Spleen (tissue), 11 donors: Measurements from ENCODE around the gene PGBD5. TPM values are rescaled to one million over a fixed set of nuclear protein-coding genes. Genes with fewer than 3 reads are reported as not detected.
"Not testable (repeated sequence)": the region's sequence is repeated elsewhere in the genome, so short reads cannot be mapped to it uniquely, and the experiment has no call there.

Experiments used
- DNase-seq: peaks from one replicate; pipeline ENCODE4 v3.0.0-alpha.2; 2020
- H3K27ac ChIP-seq, 8 donors: fragments of 200-600 bp; sonication (generic) in 7 of 8; 1 replicate in 4 of 8; 2 replicates in 4 of 8; pipeline versions ENCODE4 v1.5.0 to v1.8.0; 2016 to 2021; ENCODE audit warnings: inconsistent platforms in 4 of 8, mild to moderate bottlenecking in 4 of 8, moderate library complexity in 1 of 8
- H3K27me3 ChIP-seq, 7 donors: fragments of 200-600 bp; sonication (generic) in 6 of 7; replicated peaks in 1 of 7; 1 replicate in 4 of 7; 2 replicates in 3 of 7; pipeline versions ENCODE4 v1.5.0 to v1.8.0; 2016 to 2021; ENCODE audit warnings: inconsistent platforms in 3 of 7, mild to moderate bottlenecking in 1 of 7
- H3K36me3 ChIP-seq, 6 donors: fragments of 200-600 bp; sonication (generic) in 5 of 6; 1 replicate in 4 of 6; 2 replicates in 2 of 6; pipeline versions ENCODE4 v1.5.0 to v1.8.0; 2016 to 2021; ENCODE audit warnings: inconsistent platforms in 2 of 6
- H3K4me1 ChIP-seq, 6 donors: fragments of 200-600 bp; sonication (generic) in 5 of 6; 1 replicate in 3 of 6; 2 replicates in 3 of 6; pipeline versions ENCODE4 v1.5.0 to v1.8.0; 2016 to 2021; ENCODE audit warnings: inconsistent platforms in 3 of 6
- H3K4me3 ChIP-seq, 8 donors: fragments of 200-600 bp; sonication (generic) in 7 of 8; 1 replicate in 4 of 8; 2 replicates in 4 of 8; pipeline versions ENCODE4 v1.5.0 to v1.8.0; 2016 to 2021; ENCODE audit warnings: inconsistent platforms in 4 of 8, mild to moderate bottlenecking in 4 of 8, moderate library complexity in 2 of 8
- H3K9me3 ChIP-seq, 8 donors: fragments of 200-600 bp; sonication (generic) in 7 of 8; 1 replicate in 4 of 8; 2 replicates in 4 of 8; pipeline versions ENCODE4 v1.5.0 to v1.8.0; 2016 to 2021; ENCODE audit warnings: inconsistent platforms in 4 of 8
- CTCF ChIP-seq, 11 experiments: fragments of 200-600 bp in 7 of 11; fragments of 450-650 bp in 4 of 11; sonication (generic) in 4 of 11; IDR thresholded peaks in 8 of 11; conservative IDR thresholded peaks in 3 of 11; 1 replicate in 7 of 11; 2 replicates in 4 of 11; pipeline versions ENCODE4 v1.4.0 to v1.8.0; 2016 to 2021; ENCODE audit warnings: antibody characterized with exemption in 11 of 11, inconsistent platforms in 4 of 11, mild to moderate bottlenecking in 1 of 11
- POLR2A ChIP-seq, 3 donors: fragments of 450-650 bp; IDR thresholded peaks; one replicate each; pipeline ENCODE4 v1.5.1; 2017; ENCODE audit warnings: antibody characterized with exemption in 3 of 3, mild to moderate bottlenecking in 1 of 3
- POLR2AphosphoS5 ChIP-seq, 3 donors: sonication (generic); formaldehyde crosslinking; IDR thresholded peaks; one replicate each; pipeline ENCODE4 v1.5.1; 2017; ENCODE audit warnings: antibody characterized with exemption in 3 of 3
- WGBS, 5 donors: extraction: QIAGEN DNeasy Blood & Tissue Kit in 3 of 5; methylation state at CpG; one replicate each; pipeline versions ENCODE4 v1.1.5 to v1.1.7; 2013 to 2018; 5-methylcytosine and 5-hydroxymethylcytosine counted together
- intact Hi-C: fragments of 100-400 bp; cut with DNase I; formaldehyde crosslinking; loops from one replicate; pipeline ENCODE4 v1.15.0; 2023; ENCODE audit warnings: low total_unique reads
- polyA plus RNA-seq, 3 donors: library from polyadenylated mRNA; stranded (reverse); fragments of 200-250 nt; gene quantifications; one replicate each; pipeline ENCODE4 v1.2.1, GENCODE V29; 2013
- total RNA-seq, 7 donors: library from RNA; depleted of rRNA in 3 of 7; stranded (reverse); fragments of >200 nt in 3 of 7; fragmentation: NEBNext Ultra II Directional in 4 of 7; extraction: Animal tissue kit (Norgen Biotek cat#: 25700) in 4 of 7; gene quantifications; one replicate each; pipeline versions ENCODE4 v1.1.0 to v1.2.1, GENCODE V29; 2016 to 2021
- donor health status: healthy with polysubstance abuse.
- donor health status: DM: no; HTN: no; CAD: no; lungs with moderate emphysema.
- donor health status: DM: no; HTN: no; CAD: no.
- donor health status: Bipolar disorder and iron deficiency.
- donor health status: healthy.
- donor health status: DM: no; HTN: no; CAD: no.
- donor health status: DM: yes; HTN: yes; CAD: no.

The PGBD5 gene
- total and polyA plus RNA-seq, 10 donors, result 0.07 to 6.7 (median 3.0) TPM

GRCh38 chr1:230413061-230413460 is 13.1 kb downstream of the PGBD5 start:
- peaks cover 0 to 3% (median 0%) of the 10 kb centered on the region in 8 donors for H3K9me3 ChIP-seq
- H3K4me3 ChIP-seq, result no peak overlapping the region
- H3K27ac ChIP-seq, result no peak overlapping the region
- H3K4me1 ChIP-seq, result no peaks in the 10 kb centered on the region
- no peak for DNase-seq
- 80 to 90% (median 87%) methylated on average over 6 of the region's 6 CpGs for WGBS, 5 donors
- TF ChIP-seq POLR2A (IDR thresholded peaks at IDR 0.05) (no peak), CTCF (IDR thresholded peaks at IDR 0.05 in 8 of 11, conservative IDR thresholded peaks at IDR 0.05 in 3 of 11) (no peak), POLR2AphosphoS5 (IDR thresholded peaks at IDR 0.05) (no peak)
- intact Hi-C loops, result no loop called here
- H3K36me3 ChIP-seq, result no peaks in the 10 kb centered on the region
- peaks cover 0 to 62% (median 0%) of the 10 kb centered on the region in 7 donors for H3K27me3 ChIP-seq

- TF ChIP-seq CTCF (IDR thresholded peaks at IDR 0.05 in 8 of 11, conservative IDR thresholded peaks at IDR 0.05 in 3 of 11) (no peak), POLR2AphosphoS5 (IDR thresholded peaks at IDR 0.05) (no peak)
- WGBS, 5 donors, result 66 to 75% (median 74%) methylated on average over 2 of the region's 2 CpGs
- no peak for DNase-seq
- H3K4me1 ChIP-seq, result no peaks in the 10 kb centered on the region
- H3K9me3 ChIP-seq, result peaks cover 0 to 3% (median 0%) of the 10 kb centered on the region in 8 donors
- no peak overlapping the region for H3K27ac ChIP-seq
- no peak overlapping the region for H3K4me3 ChIP-seq
- H3K27me3 ChIP-seq, result peaks cover 0 to 29% (median 0%) of the 10 kb centered on the region in 7 donors
- H3K36me3 ChIP-seq, result no peaks in the 10 kb centered on the region
- intact Hi-C loops, result no loop called here
Measured at GRCh38 chr1:230408971-230409370, 17.2 kb downstream of the PGBD5 start.

- Histone ChIP-seq H3K27me3 (peaks cover 0 to 13% (median 0%) of the 10 kb centered on the region in 7 donors), H3K9me3 (peaks cover 0 to 3% (median 0%) of the 10 kb centered on the region in 8 donors), H3K36me3 (no peaks in the 10 kb centered on the region), H3K4me1 (no peaks in the 10 kb centered on the region), H3K27ac (no peak overlapping the region), H3K4me3 (no peak overlapping the region)
- TF ChIP-seq POLR2A (IDR thresholded peaks at IDR 0.05) (no peak), POLR2AphosphoS5 (IDR thresholded peaks at IDR 0.05) (no peak), CTCF (IDR thresholded peaks at IDR 0.05 in 8 of 11, conservative IDR thresholded peaks at IDR 0.05 in 3 of 11) (no peak)
- intact Hi-C loops, result no loop called here
- WGBS, 5 donors, result 88 to 96% (median 91%) methylated on average over 2 of the region's 2 CpGs
- no peak for DNase-seq
Measured at GRCh38 chr1:230407351-230407750, 18.8 kb downstream of the PGBD5 start.

GRCh38 chr1:230406727-230407126 is 19.4 kb downstream of the PGBD5 start:
- H3K27ac ChIP-seq, H3K9me3 ChIP-seq, H3K4me1 ChIP-seq, H3K4me3 ChIP-seq, intact Hi-C loops, H3K36me3 ChIP-seq, DNase-seq: not testable (repeated sequence)
- peaks cover 0 to 11% (median 0%) of the 10 kb centered on the region in 7 donors for H3K27me3 ChIP-seq
- 79 to 87% (median 85%) methylated on average over 11 of the region's 11 CpGs for WGBS, 5 donors

GRCh38 chr1:230403442-230403841 is 22.7 kb downstream of the PGBD5 start:
- Histone ChIP-seq H3K27me3 (peaks cover 0 to 12% (median 0%) of the 10 kb centered on the region in 7 donors), H3K4me1 (no peaks in the 10 kb centered on the region), H3K4me3 (no peak overlapping the region), H3K27ac (no peak overlapping the region), H3K36me3 (no peaks in the 10 kb centered on the region), H3K9me3 (no peaks in the 10 kb centered on the region)
- 84 to 95% (median 87%) methylated on average over 5 to 7 of the region's 7 CpGs for WGBS, 5 donors
- TF ChIP-seq CTCF (IDR thresholded peaks at IDR 0.05 in 8 of 11, conservative IDR thresholded peaks at IDR 0.05 in 3 of 11), result no peak
- no peak for TF ChIP-seq POLR2AphosphoS5 (IDR thresholded peaks at IDR 0.05)
- no peak for TF ChIP-seq POLR2A (IDR thresholded peaks at IDR 0.05)
- DNase-seq, result no peak
- intact Hi-C loops, result no loop called here
